Measurements from ENCODE around the gene WNT3. TPM values are rescaled to one million over a fixed set of nuclear protein-coding genes. Genes with fewer than 3 reads are reported as not detected.

The WNT3 gene
- total RNA-seq, 4 donors from 2014 or later: 0.49 to 3.5 (median 2.2) TPM

- intact Hi-C loops (cut with DNase I): no loop called here
- WGBS, 2 donors: 71 to 73% methylated on average over 8 of the region's 8 CpGs
Measured at GRCh38 chr17:46796956-46797530, 21.4 kb downstream of the WNT3 start.

DNA sequence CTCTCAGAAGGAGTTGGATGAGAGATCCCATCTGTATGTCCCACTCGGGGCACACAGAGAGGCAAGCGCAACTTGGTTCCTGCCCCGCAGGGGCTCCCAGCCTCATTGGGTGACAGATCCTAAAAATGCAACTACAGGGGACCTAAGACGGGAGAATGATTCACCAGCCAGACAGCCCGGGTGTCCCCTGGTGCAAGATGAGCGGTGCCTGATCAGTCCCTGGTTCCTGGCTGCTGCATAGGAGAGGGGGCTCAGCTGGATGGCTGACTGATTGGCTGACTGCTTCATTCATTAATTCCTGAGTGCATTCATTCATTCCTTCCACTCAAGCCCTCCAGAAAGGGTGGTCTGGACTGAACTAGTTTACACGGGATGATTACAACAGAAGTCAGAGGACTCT lies 22.0 kb downstream of the WNT3 start:
- H3K4me1 ChIP-seq: no peaks in the 10 kb centered on the region
- H3K4me3 ChIP-seq: no peak overlapping the region
- 64 to 86% methylated on average over 4 to 5 of the region's 7 CpGs for WGBS, 2 donors
- H3K27ac ChIP-seq: no peak overlapping the region
- intact Hi-C loops (cut with DNase I): no loop called here
- DNase-seq: no peak
- TF ChIP-seq POLR2A (IDR thresholded peaks at IDR 0.05): no peak
- TF ChIP-seq CTCF (IDR thresholded peaks at IDR 0.05): no peak
- H3K9me3 ChIP-seq: no peaks in the 10 kb centered on the region
- peaks cover 0 to 46% (median 0%) of the 10 kb centered on the region in 4 donors for H3K27me3 ChIP-seq
- H3K36me3 ChIP-seq: no peaks in the 10 kb centered on the region

More at GRCh38 chr17:46796956-46797530, 21.4 kb downstream of the WNT3 start:
- TF ChIP-seq CTCF (IDR thresholded peaks at IDR 0.05) (no peak), POLR2A (IDR thresholded peaks at IDR 0.05) (no peak)
- no peaks in the 10 kb centered on the region for H3K4me1 ChIP-seq
- H3K9me3 ChIP-seq: no peaks in the 10 kb centered on the region
- peaks cover 0 to 41% (median 0%) of the 10 kb centered on the region in 4 donors for H3K27me3 ChIP-seq
- no peaks in the 10 kb centered on the region for H3K36me3 ChIP-seq
- no peak overlapping the region for H3K4me3 ChIP-seq
- DNase-seq: no peak
- H3K27ac ChIP-seq: no peak overlapping the region

DNA sequence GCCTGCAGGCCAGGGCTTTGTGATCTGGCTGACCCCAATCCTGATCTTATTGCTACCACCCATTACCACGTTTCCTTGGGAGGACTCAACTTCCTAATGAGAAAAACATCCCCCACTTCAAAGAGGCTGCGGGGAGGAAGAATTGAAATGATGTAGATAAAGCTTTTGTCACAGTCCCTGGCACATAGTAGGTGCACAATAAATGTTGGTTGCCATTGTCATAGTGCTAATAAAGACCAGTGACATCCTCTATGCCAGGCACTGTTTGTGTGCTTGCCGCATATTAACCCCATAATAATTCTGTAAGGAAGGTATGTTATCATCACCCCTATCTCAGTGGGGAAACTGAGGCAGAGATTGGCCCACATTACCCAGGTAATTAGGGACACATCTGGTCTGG lies 22.4 kb downstream of the WNT3 start:
- Histone ChIP-seq H3K27ac (no peak overlapping the region), H3K36me3 (no peaks in the 10 kb centered on the region), H3K4me1 (no peaks in the 10 kb centered on the region), H3K27me3 (peaks cover 0 to 50% (median 0%) of the 10 kb centered on the region in 4 donors), H3K4me3 (no peak overlapping the region), H3K9me3 (no peaks in the 10 kb centered on the region)
- TF ChIP-seq CTCF (IDR thresholded peaks at IDR 0.05) (no peak), POLR2A (IDR thresholded peaks at IDR 0.05) (no peak)
- no peak for DNase-seq
- intact Hi-C loops (cut with DNase I): no loop called here
- 84 to 90% methylated on average over 2 to 3 of the region's 3 CpGs for WGBS, 2 donors

- TF ChIP-seq POLR2A (IDR thresholded peaks at IDR 0.05): no peak
- no peak for TF ChIP-seq CTCF (IDR thresholded peaks at IDR 0.05)
- intact Hi-C loops (cut with DNase I): no loop called here
- Histone ChIP-seq H3K4me1 (no peaks in the 10 kb centered on the region), H3K27me3 (peaks cover 0 to 56% (median 0%) of the 10 kb centered on the region in 4 donors), H3K36me3 (no peaks in the 10 kb centered on the region), H3K4me3 (no peak overlapping the region), H3K27ac (no peak overlapping the region), H3K9me3 (no peaks in the 10 kb centered on the region)
- WGBS, 2 donors: 67 to 77% methylated on average over 9 to 15 of the region's 15 CpGs
- DNase-seq: no peak
Measured at GRCh38 chr17:46795379-46795952, 23.0 kb downstream of the WNT3 start.

DNA sequence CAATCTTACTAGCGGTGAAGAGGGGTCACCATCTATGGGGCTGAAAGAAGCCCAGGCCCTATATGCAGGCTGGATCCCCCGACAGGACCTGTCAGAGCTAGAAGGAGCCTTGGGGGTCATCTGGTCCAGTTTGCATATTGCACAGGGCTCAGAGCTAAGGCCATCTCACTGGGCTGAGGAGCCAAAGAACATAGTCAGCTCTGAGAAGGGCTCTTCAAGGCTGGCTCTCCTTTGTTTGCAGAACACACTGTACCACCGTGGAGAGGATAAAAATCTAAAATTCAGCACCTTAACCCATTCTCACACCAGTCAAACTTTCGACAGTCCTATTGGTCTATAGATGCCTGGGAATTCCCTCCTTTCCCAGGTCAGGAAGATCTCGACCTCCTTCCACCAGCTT lies 24.2 kb downstream of the WNT3 start:
- Histone ChIP-seq H3K4me1 (no peaks in the 10 kb centered on the region), H3K4me3 (no peak overlapping the region), H3K36me3 (no peaks in the 10 kb centered on the region), H3K9me3 (no peaks in the 10 kb centered on the region), H3K27ac (no peak overlapping the region), H3K27me3 (peaks cover 0 to 67% (median 0%) of the 10 kb centered on the region in 4 donors)
- WGBS, 2 donors: 66 to 78% methylated on average over 5 of the region's 5 CpGs
- TF ChIP-seq CTCF (IDR thresholded peaks at IDR 0.05): no peak
- no peak for TF ChIP-seq POLR2A (IDR thresholded peaks at IDR 0.05)
- DNase-seq: no peak
- intact Hi-C loops (cut with DNase I): no loop called here

All from esophagus squamous epithelium (tissue), 5 donors.